Tibial nerve (tissue), 4 donors: ENCODE results near the gene PLEKHG4B. TPM values are rescaled to one million over a fixed set of nuclear protein-coding genes. Genes with fewer than 3 reads are reported as not detected.
"Not testable (repeated sequence)": the region's sequence is repeated elsewhere in the genome, so short reads cannot be mapped to it uniquely, and the experiment has no call there.

Experiments
- DNase-seq, 2 donors: peaks; one replicate each; pipeline ENCODE4 v3.0.0-alpha.2; 2019; ENCODE audit warnings: low spot score in 2 of 2
- H3K27ac ChIP-seq, 4 donors: fragments of 200-600 bp; sonication (generic) in 3 of 4; one replicate each; pipeline ENCODE4 v1.5.1; 2017 to 2019; ENCODE audit warnings: mild to moderate bottlenecking in 1 of 4
- H3K27me3 ChIP-seq, 2 donors: fragments of 200-600 bp; sonication (generic) in 1 of 2; one replicate each; pipeline versions ENCODE4 v1.5.1 to v1.6.0; 2017 to 2019
- H3K36me3 ChIP-seq, 3 donors: fragments of 200-600 bp; sonication (generic); one replicate each; pipeline ENCODE4 v1.5.1; 2018 to 2019
- H3K4me1 ChIP-seq, 4 donors: fragments of 200-600 bp; sonication (generic) in 3 of 4; one replicate each; pipeline ENCODE4 v1.5.1; 2017 to 2019
- H3K4me3 ChIP-seq, 4 donors: fragments of 200-600 bp; sonication (generic) in 3 of 4; one replicate each; pipeline ENCODE4 v1.5.1; 2017 to 2019; ENCODE audit warnings: mild to moderate bottlenecking in 1 of 4, moderate library complexity in 1 of 4
- H3K9me3 ChIP-seq, 4 donors: fragments of 200-600 bp; sonication (generic) in 3 of 4; one replicate each; pipeline ENCODE4 v1.5.1; 2017 to 2019
- CTCF ChIP-seq, 5 experiments: fragments of 200-600 bp in 3 of 5; fragments of 450-650 bp in 2 of 5; sonication (generic) in 3 of 5; IDR thresholded peaks; one replicate each; pipeline ENCODE4 v1.5.1; 2016 to 2019; ENCODE audit warnings: antibody characterized with exemption in 5 of 5, mild to moderate bottlenecking in 3 of 5, moderate library complexity in 2 of 5
- EP300 ChIP-seq, 2 donors: sonication (generic); formaldehyde crosslinking; IDR thresholded peaks; one replicate each; pipeline ENCODE4 v1.6.1; 2017; ENCODE audit warnings: antibody characterized with exemption in 2 of 2, mild to moderate bottlenecking in 1 of 2
- POLR2A ChIP-seq, 2 donors: fragments of 450-650 bp; IDR thresholded peaks; one replicate each; pipeline ENCODE4 v1.6.1; 2017; ENCODE audit warnings: antibody characterized with exemption in 2 of 2, mild to moderate bottlenecking in 2 of 2, moderate library complexity in 2 of 2
- WGBS, 2 donors: methylation state at CpG; one replicate each; pipeline ENCODE4 v1.1.5; 2018; 5-methylcytosine and 5-hydroxymethylcytosine counted together
- total RNA-seq, 4 donors: library from RNA; depleted of rRNA; stranded (reverse); fragments of >200 nt; gene quantifications; one replicate each; pipeline ENCODE4 v1.1.0, GENCODE V29; 2016

PLEKHG4B gene
- total RNA-seq, 4 donors from 2014 or later = under 0.01 to 0.42 (median 0.26) TPM

GRCh38 chr5:217494-218456 lies 125.8 kb downstream of the PLEKHG4B start, which contains the start of the genes CCDC127 and SDHA:
TSS of gene CCDC127 (minus strand) at chr5:218153. CDS start at chr5:216849, 1,304 bp downstream.
TSS of gene SDHA (plus strand) at chr5:218320. CDS start at chr5:218356, 36 bp downstream.
- Histone ChIP-seq H3K27ac (peak within 1 kb of the TSS; percentile 69 to 97 (median 90)), H3K4me3 (peak within 1 kb of the TSS; percentile 89 to 99 (median 94)), H3K4me1 (peaks cover 0 to 62% (median 18%) of the 10 kb centered on the region in 4 donors), H3K36me3 (peaks cover 0 to 21% (median 0%) of the 10 kb centered on the region in 3 donors)
- WGBS, 2 donors = 1% methylated on average over 15 to 38 of the region's 75 CpGs
- DNase-seq = peak; percentile 88 to 92
- H3K9me3 ChIP-seq, H3K27me3 ChIP-seq: not testable (repeated sequence)
- TF ChIP-seq CTCF (IDR thresholded peaks at IDR 0.05) = peak; percentile 24 to 65 (median 34)
- peak; percentile 89 to 91 for TF ChIP-seq EP300 (IDR thresholded peaks at IDR 0.05)
- TF ChIP-seq POLR2A (IDR thresholded peaks at IDR 0.05) = peak; percentile 81 to 95

- peak overlapping the region; percentile 89 to 99 (median 94) for H3K4me3 ChIP-seq
- no peak for TF ChIP-seq EP300 (IDR thresholded peaks at IDR 0.05)
- no peak for TF ChIP-seq POLR2A (IDR thresholded peaks at IDR 0.05)
- TF ChIP-seq CTCF (IDR thresholded peaks at IDR 0.05) = no peak
- peaks cover 0 to 14% (median 0%) of the 10 kb centered on the region in 3 donors for H3K36me3 ChIP-seq
- H3K27me3 ChIP-seq = no peaks in the 10 kb centered on the region
- H3K9me3 ChIP-seq = no peaks in the 10 kb centered on the region
- peaks cover 0 to 71% (median 18%) of the 10 kb centered on the region in 4 donors for H3K4me1 ChIP-seq
- no peak for DNase-seq
- H3K27ac ChIP-seq = peak overlapping the region; percentile 69 to 97 (median 90)
- WGBS, 2 donors = 1% methylated on average over 29 to 30 of the region's 73 CpGs
Observed at GRCh38 chr5:218457-219291, 126.7 kb downstream of the PLEKHG4B start.

- peaks cover 0 to 71% (median 18%) of the 10 kb centered on the region in 4 donors for H3K4me1 ChIP-seq
- TF ChIP-seq CTCF (IDR thresholded peaks at IDR 0.05) (no peak), EP300 (IDR thresholded peaks at IDR 0.05) (no peak), POLR2A (IDR thresholded peaks at IDR 0.05) (no peak)
- H3K27me3 ChIP-seq = no peaks in the 10 kb centered on the region
- peak in 1 of 2 donors; percentile 10 for DNase-seq
- peak overlapping the region; percentile 69 to 97 (median 90) for H3K27ac ChIP-seq
- no peaks in the 10 kb centered on the region for H3K9me3 ChIP-seq
- peaks cover 0 to 13% (median 2%) of the 10 kb centered on the region in 3 donors for H3K36me3 ChIP-seq
- WGBS, 2 donors = 16 to 21% methylated on average over 9 of the region's 9 CpGs
- peak overlapping the region; percentile 89 to 99 (median 94) for H3K4me3 ChIP-seq
Observed at GRCh38 chr5:219460-219863, 127.5 kb downstream of the PLEKHG4B start.

GRCh38 chr5:219991-220390 lies 128.0 kb downstream of the PLEKHG4B start:
- Histone ChIP-seq H3K27ac (peak overlapping the region in 2 of 4 donors; percentile 87 to 97), H3K4me3 (peak overlapping the region; percentile 89 to 99 (median 94)), H3K4me1 (peaks cover 0 to 66% (median 18%) of the 10 kb centered on the region in 4 donors), H3K27me3 (no peaks in the 10 kb centered on the region), H3K36me3 (peaks cover 0 to 13% (median 8%) of the 10 kb centered on the region in 3 donors), H3K9me3 (no peaks in the 10 kb centered on the region)
- WGBS, 2 donors = 38 to 40% methylated on average over 4 of the region's 4 CpGs
- TF ChIP-seq CTCF (IDR thresholded peaks at IDR 0.05) = no peak
- no peak for DNase-seq

- H3K4me1 ChIP-seq = peaks cover 0 to 49% (median 18%) of the 10 kb centered on the region in 4 donors
- H3K36me3 ChIP-seq = peaks cover 0 to 44% (median 29%) of the 10 kb centered on the region in 3 donors
- H3K27ac ChIP-seq, DNase-seq, H3K9me3 ChIP-seq, H3K4me3 ChIP-seq, H3K27me3 ChIP-seq: not testable (repeated sequence)
- WGBS, 2 donors = 62% methylated on average over 6 of the region's 6 CpGs
Observed at GRCh38 chr5:222951-223715, 131.2 kb downstream of the PLEKHG4B start.
